Activated CD4-positive, alpha-beta T cell treated with anti-CD3 and anti-CD28 coated beads, Interleukin-2, amount 10 ng/mL, durations not matched to agents 7 days and 5 days (primary cell): ENCODE measurements around the gene ISG20. TPM values are rescaled to one million over a fixed set of nuclear protein-coding genes. Genes with fewer than 3 reads are reported as not detected.
A peak's percentile ranks its signal among the peaks of the same experiment; 100 is the strongest.

Experiments
- CTCF ChIA-PET: fragments of 350-600 bp; sonication (Branson Sonifier 250); formaldehyde crosslinking; loops from one replicate; lab custom pipeline; 2021; ENCODE audit warnings: antibody characterized with exemption; lab: Charles Lee
- POLR2A ChIA-PET: fragments of 350-600 bp; sonication (Branson Sonifier 250); formaldehyde crosslinking; loops from one replicate; lab custom pipeline; 2021; ENCODE audit warnings: antibody characterized with exemption; lab: Charles Lee
- DNase-seq: peaks from one replicate; pipeline ENCODE4 v3.0.0-alpha.2; 2020
- H3K27ac Mint-ChIP-seq: one replicate; pipeline ENCODE4 v1.8.0; 2021; ENCODE audit warnings: mild to moderate bottlenecking, moderate library complexity, mixed read lengths
- H3K27me3 Mint-ChIP-seq: one replicate; pipeline ENCODE4 v1.8.0; 2021; ENCODE audit warnings: mixed read lengths
- H3K36me3 Mint-ChIP-seq: one replicate; pipeline ENCODE4 v1.8.0; 2021; ENCODE audit warnings: low read depth, mixed read lengths
- H3K4me1 Mint-ChIP-seq: one replicate; pipeline ENCODE4 v1.8.0; 2021; ENCODE audit warnings: mixed read lengths
- H3K4me3 Mint-ChIP-seq: one replicate; pipeline ENCODE4 v1.8.0; 2021; ENCODE audit warnings: mild to moderate bottlenecking, moderate library complexity, mixed read lengths
- H3K9me3 Mint-ChIP-seq: one replicate; pipeline ENCODE4 v1.8.0; 2021; ENCODE audit warnings: mixed read lengths
- total RNA-seq, 2 experiments: library from RNA; stranded (reverse); gene quantifications; one replicate each; pipeline ENCODE4 v1.2.3, GENCODE V29; 2021

Gene ISG20
- total RNA-seq, 2 experiments from 2014 or later: 206 to 236 TPM

GRCh38 chr15:88661041-88661700 lies 22.4 kb downstream of the ISG20 start:
- H3K4me1 Mint-ChIP-seq: peaks cover 13% of the 10 kb centered on the region
- H3K27me3 Mint-ChIP-seq: no peaks in the 10 kb centered on the region
- H3K36me3 Mint-ChIP-seq: peaks cover 2% of the 10 kb centered on the region
- ChIA-PET CTCF (interaction anchor here (1.2 kb wide), 1 partner anchor 15 kb away, joined by 3 read pairs; no protein-coding TSS in a partner anchor), POLR2A (no interaction called here)
- no peak overlapping the region for H3K27ac Mint-ChIP-seq
- H3K9me3 Mint-ChIP-seq: no peaks in the 10 kb centered on the region
- H3K4me3 Mint-ChIP-seq: no peak overlapping the region
- DNase-seq: no peak

- Mint-ChIP-seq H3K36me3 (peaks cover 2% of the 10 kb centered on the region), H3K27me3 (no peaks in the 10 kb centered on the region), H3K4me3 (no peak overlapping the region), H3K27ac (peak overlapping the region; percentile 52), H3K9me3 (no peaks in the 10 kb centered on the region), H3K4me1 (peaks cover 12% of the 10 kb centered on the region)
- POLR2A ChIA-PET: no interaction called here
- CTCF ChIA-PET: interaction anchor here (1.1 to 1.2 kb wide), 2 partner anchors 16 to 119 kb away, joined by 3 read pairs; no protein-coding TSS in a partner anchor
- no peak for DNase-seq
Measured at GRCh38 chr15:88661761-88662556, 23.1 kb downstream of the ISG20 start.

- POLR2A ChIA-PET: no interaction called here
- Mint-ChIP-seq H3K4me1 (peaks cover 11% of the 10 kb centered on the region), H3K36me3 (peaks cover 2% of the 10 kb centered on the region), H3K4me3 (no peak overlapping the region), H3K27me3 (peaks cover 4% of the 10 kb centered on the region), H3K27ac (no peak overlapping the region), H3K9me3 (no peaks in the 10 kb centered on the region)
- CTCF ChIA-PET: interaction anchor here (2.3 kb wide), 1 partner anchor 39 kb away, joined by 11 read pairs; no protein-coding TSS in a partner anchor
- no peak for DNase-seq
Measured at GRCh38 chr15:88663141-88663621, 24.4 kb downstream of the ISG20 start.

- Mint-ChIP-seq H3K9me3 (no peaks in the 10 kb centered on the region), H3K27me3 (peaks cover 12% of the 10 kb centered on the region), H3K27ac (peak overlapping the region; percentile 64), H3K36me3 (peaks cover 2% of the 10 kb centered on the region), H3K4me1 (peaks cover 10% of the 10 kb centered on the region), H3K4me3 (no peak overlapping the region)
- peak; percentile 65 for DNase-seq
- CTCF ChIA-PET: interaction anchor here (0.6 to 2.3 kb wide), 3 partner anchors 8 to 248 kb away, joined by 3 to 11 read pairs (median 3); no protein-coding TSS in a partner anchor
- POLR2A ChIA-PET: no interaction called here
Measured at GRCh38 chr15:88664151-88664778, 25.4 kb downstream of the ISG20 start.

GRCh38 chr15:88674661-88675060 lies 35.8 kb downstream of the ISG20 start:
- Mint-ChIP-seq H3K36me3 (no peaks in the 10 kb centered on the region), H3K4me1 (no peaks in the 10 kb centered on the region), H3K4me3 (no peak overlapping the region), H3K27me3 (peaks cover 42% of the 10 kb centered on the region), H3K27ac (no peak overlapping the region), H3K9me3 (no peaks in the 10 kb centered on the region)
- CTCF ChIA-PET: interaction anchor here (0.6 kb wide), 1 partner anchor 715 kb away, joined by 3 read pairs; no protein-coding TSS in a partner anchor
- DNase-seq: no peak
- POLR2A ChIA-PET: no interaction called here

GRCh38 chr15:88678755-88679154 lies 39.9 kb downstream of the ISG20 start:
- ChIA-PET POLR2A (no interaction called here), CTCF (no interaction called here)
- Mint-ChIP-seq H3K4me1 (no peaks in the 10 kb centered on the region), H3K36me3 (no peaks in the 10 kb centered on the region), H3K4me3 (no peak overlapping the region), H3K27me3 (peaks cover 18% of the 10 kb centered on the region), H3K9me3 (no peaks in the 10 kb centered on the region), H3K27ac (no peak overlapping the region)
- DNase-seq: no peak

GRCh38 chr15:88680241-88681001 lies 41.6 kb downstream of the ISG20 start:
- H3K27ac Mint-ChIP-seq: no peak overlapping the region

GRCh38 chr15:88681610-88682221 lies 42.9 kb downstream of the ISG20 start:
- H3K4me3 Mint-ChIP-seq: no peak overlapping the region

More at GRCh38 chr15:88680241-88681001, 41.6 kb downstream of the ISG20 start:
- no peak overlapping the region for H3K4me3 Mint-ChIP-seq
- no peaks in the 10 kb centered on the region for H3K9me3 Mint-ChIP-seq
- no peak for DNase-seq
- ChIA-PET CTCF (no interaction called here), POLR2A (no interaction called here)
- no peaks in the 10 kb centered on the region for H3K36me3 Mint-ChIP-seq
- H3K27me3 Mint-ChIP-seq: peaks cover 11% of the 10 kb centered on the region
- no peaks in the 10 kb centered on the region for H3K4me1 Mint-ChIP-seq

GRCh38 chr15:88684345-88684744 lies 45.5 kb downstream of the ISG20 start:
- Mint-ChIP-seq H3K27me3 (peaks cover 3% of the 10 kb centered on the region), H3K36me3 (no peaks in the 10 kb centered on the region), H3K9me3 (no peaks in the 10 kb centered on the region), H3K4me1 (no peaks in the 10 kb centered on the region), H3K27ac (no peak overlapping the region), H3K4me3 (no peak overlapping the region)
- no peak for DNase-seq
- POLR2A ChIA-PET: no interaction called here
- CTCF ChIA-PET: no interaction called here

More at GRCh38 chr15:88681610-88682221, 42.9 kb downstream of the ISG20 start:
- ChIA-PET POLR2A (no interaction called here), CTCF (interaction anchor here (0.6 to 1.2 kb wide), 3 partner anchors 57 to 213 kb away, joined by 3 to 4 read pairs (median 3); no protein-coding TSS in a partner anchor)
- H3K27ac Mint-ChIP-seq: no peak overlapping the region
- H3K9me3 Mint-ChIP-seq: no peaks in the 10 kb centered on the region
- DNase-seq: no peak
- H3K36me3 Mint-ChIP-seq: no peaks in the 10 kb centered on the region
- H3K27me3 Mint-ChIP-seq: peaks cover 7% of the 10 kb centered on the region
- H3K4me1 Mint-ChIP-seq: no peaks in the 10 kb centered on the region

GRCh38 chr15:88686166-88686565 lies 47.4 kb downstream of the ISG20 start:
- DNase-seq: no peak
- peaks cover 3% of the 10 kb centered on the region for H3K27me3 Mint-ChIP-seq
- CTCF ChIA-PET: interaction anchor here (1.2 kb wide), 1 partner anchor 16 kb away, joined by 3 read pairs; no protein-coding TSS in a partner anchor

GRCh38 chr15:88688394-88688933 lies 49.6 kb downstream of the ISG20 start:
- H3K36me3 Mint-ChIP-seq: no peaks in the 10 kb centered on the region
- no peak overlapping the region for H3K4me3 Mint-ChIP-seq
- peaks cover 3% of the 10 kb centered on the region for H3K27me3 Mint-ChIP-seq
- H3K4me1 Mint-ChIP-seq: no peaks in the 10 kb centered on the region
- CTCF ChIA-PET: interaction anchor here (0.6 to 0.8 kb wide), 3 partner anchors 68 to 206 kb away, joined by 3 to 5 read pairs (median 3); no protein-coding TSS in a partner anchor
- POLR2A ChIA-PET: no interaction called here
- H3K27ac Mint-ChIP-seq: no peak overlapping the region
- no peak for DNase-seq
- H3K9me3 Mint-ChIP-seq: no peaks in the 10 kb centered on the region

More at GRCh38 chr15:88686166-88686565, 47.4 kb downstream of the ISG20 start:
- Mint-ChIP-seq H3K4me3 (no peak overlapping the region), H3K36me3 (no peaks in the 10 kb centered on the region), H3K4me1 (no peaks in the 10 kb centered on the region), H3K27ac (no peak overlapping the region), H3K9me3 (no peaks in the 10 kb centered on the region)
- POLR2A ChIA-PET: no interaction called here
